ENCODE data around the gene NDC80.

- TF ChIP-seq, protein P1, sequence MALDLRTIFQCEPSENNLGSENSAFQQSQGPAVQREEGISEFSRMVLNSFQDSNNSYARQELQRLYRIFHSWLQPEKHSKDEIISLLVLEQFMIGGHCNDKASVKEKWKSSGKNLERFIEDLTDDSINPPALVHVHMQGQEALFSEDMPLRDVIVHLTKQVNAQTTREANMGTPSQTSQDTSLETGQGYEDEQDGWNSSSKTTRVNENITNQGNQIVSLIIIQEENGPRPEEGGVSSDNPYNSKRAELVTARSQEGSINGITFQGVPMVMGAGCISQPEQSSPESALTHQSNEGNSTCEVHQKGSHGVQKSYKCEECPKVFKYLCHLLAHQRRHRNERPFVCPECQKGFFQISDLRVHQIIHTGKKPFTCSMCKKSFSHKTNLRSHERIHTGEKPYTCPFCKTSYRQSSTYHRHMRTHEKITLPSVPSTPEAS (tag by site-specific recombination; IDR thresholded peaks at IDR 0.05): no peak
- TF ChIP-seq ZNF670 (tag by site-specific recombination; IDR thresholded peaks at IDR 0.05; ENCODE audit: low read depth) (no peak), CTCF (tag by site-specific recombination; IDR thresholded peaks at IDR 0.05) (no peak), BCL11B (tag by site-specific recombination; IDR thresholded peaks at IDR 0.05; ENCODE audit: low read depth) (no peak), SETDB1 (IDR thresholded peaks at IDR 0.05; ENCODE audit: insufficient read length, low read length) (no peak), TCF7L2 (IDR thresholded peaks at IDR 0.05; ENCODE audit: borderline replicate concordance, low read depth, low read length) (no peak)
- TF ChIP-seq, protein P2, sequence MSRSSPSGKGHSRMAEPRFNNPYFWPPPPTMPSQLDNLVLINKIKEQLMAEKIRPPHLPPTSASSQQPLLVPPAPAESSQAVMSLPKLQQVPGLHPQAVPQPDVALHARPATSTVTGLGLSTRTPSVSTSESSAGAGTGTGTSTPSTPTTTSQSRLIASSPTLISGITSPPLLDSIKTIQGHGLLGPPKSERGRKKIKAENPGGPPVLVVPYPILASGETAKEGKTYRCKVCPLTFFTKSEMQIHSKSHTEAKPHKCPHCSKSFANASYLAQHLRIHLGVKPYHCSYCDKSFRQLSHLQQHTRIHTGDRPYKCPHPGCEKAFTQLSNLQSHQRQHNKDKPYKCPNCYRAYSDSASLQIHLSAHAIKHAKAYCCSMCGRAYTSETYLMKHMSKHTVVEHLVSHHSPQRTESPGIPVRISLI (tag by site-specific recombination; IDR thresholded peaks at IDR 0.05): no peak
These were observed 16.7 kb upstream of the NDC80 start for GRCh38 chr18:2554696-2555095.
